ENCODE measurements around the gene E4F1. TPM values are rescaled to one million over a fixed set of nuclear protein-coding genes. Genes with fewer than 3 reads are reported as not detected.

Gene E4F1
- total and polyA plus RNA-seq, 4 donors: 4.4 to 19.1 (median 13.7) TPM

DNA sequence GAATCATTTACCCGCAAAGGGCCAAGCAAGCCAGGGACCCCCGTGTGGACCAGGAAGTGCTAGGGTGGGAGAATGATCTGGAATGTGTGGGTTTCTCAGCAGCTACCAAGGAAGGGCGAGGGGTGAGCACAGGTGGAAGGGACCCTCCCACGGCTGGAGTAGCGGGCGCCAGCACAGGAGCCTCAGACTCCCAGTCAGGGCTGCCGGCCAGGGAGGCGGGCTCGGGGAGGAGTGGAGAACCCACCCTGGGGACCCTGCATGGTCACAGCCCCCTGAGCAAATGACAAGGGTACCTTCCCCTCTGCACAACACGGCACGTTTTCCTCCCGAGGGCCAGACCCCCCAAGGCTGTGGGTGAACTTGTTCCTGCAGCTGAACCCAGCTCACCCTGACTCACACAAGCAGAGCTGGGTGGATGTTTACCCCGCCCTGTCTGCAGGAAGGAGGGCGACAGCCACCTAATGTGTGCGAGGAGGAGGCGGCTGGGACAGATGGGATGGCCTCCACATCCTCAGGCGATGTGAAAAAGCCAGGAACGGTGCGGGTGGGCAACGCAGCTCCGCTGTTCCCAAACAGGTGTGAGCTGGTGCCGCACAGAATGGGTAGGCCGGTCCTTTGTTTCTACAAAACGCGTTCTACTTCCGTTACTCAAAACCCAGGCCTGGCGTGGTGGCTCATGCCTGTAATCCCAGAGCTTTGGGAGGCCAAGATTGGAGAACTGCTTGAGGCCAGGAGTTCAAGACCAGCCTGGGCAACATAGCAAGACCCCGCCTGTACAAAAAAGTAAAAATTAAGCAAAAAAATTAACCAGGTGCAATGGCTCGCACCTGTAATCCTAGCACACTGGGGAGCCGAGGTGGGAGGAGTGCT is 21.8 kb downstream of the E4F1 start:
- 97% methylated on average over 30 of the region's 30 CpGs for WGBS
- H3K9me3 ChIP-seq (ENCODE audit: control insufficient read depth in 4 of 4, low read length in 3 of 4): no peaks in the 10 kb centered on the region
- H3K4me1 ChIP-seq (ENCODE audit: control insufficient read depth in 4 of 4, insufficient read depth in 4 of 4, low read length in 3 of 4): peaks cover under 1 to 13% (median 8%) of the 10 kb centered on the region in 4 donors

DNA sequence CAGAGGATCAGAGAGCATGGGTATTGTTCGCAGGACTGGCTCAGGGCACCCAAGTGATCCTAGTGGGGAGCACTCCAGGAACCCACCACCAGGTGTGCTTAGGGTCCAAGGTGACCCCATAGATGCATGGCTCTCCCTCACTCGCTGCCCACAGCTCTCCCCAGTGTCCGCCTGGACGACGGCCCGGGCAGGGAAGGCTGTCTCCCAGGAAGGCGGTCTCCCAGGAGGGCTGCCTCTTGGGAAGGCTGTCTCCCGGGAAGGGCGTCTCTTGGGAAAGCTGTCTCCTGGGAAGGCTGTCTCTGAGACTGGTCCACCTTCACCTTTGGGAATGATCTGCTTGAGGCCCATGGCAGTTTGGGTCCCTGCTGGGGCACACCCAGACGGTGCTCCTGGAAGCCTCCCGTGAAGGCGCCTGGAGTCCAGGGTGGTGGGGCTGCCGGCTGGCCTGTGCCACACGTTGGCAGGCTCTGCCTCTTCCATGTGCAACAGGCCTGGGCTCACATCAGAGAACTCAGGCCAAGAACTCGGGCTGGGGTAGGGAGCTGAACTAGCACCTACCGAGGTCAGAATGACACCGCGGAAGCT is 23.0 kb downstream of the E4F1 start:
- no peak for DNase-seq (ENCODE audit: low spot score)
- Histone ChIP-seq H3K9me3 (ENCODE audit: control insufficient read depth in 4 of 4, low read length in 3 of 4) (no peaks in the 10 kb centered on the region), H3K36me3 (ENCODE audit: control insufficient read depth in 4 of 4, insufficient read depth in 3 of 4, low read depth in 1 of 4, low read length in 3 of 4) (peaks cover 13 to 46% (median 32%) of the 10 kb centered on the region in 4 donors), H3K4me1 (ENCODE audit: control insufficient read depth in 4 of 4, insufficient read depth in 4 of 4, low read length in 3 of 4) (peaks cover 4 to 20% (median 13%) of the 10 kb centered on the region in 4 donors), H3K9ac (ENCODE audit: low read depth in 1 of 2, low read length in 2 of 2) (no peak overlapping the region), H3K27ac (ENCODE audit: low read depth in 1 of 2, low read length in 2 of 2) (no peak overlapping the region), H3K27me3 (ENCODE audit: control insufficient read depth in 4 of 4, insufficient read depth in 4 of 4, low read length in 3 of 4) (no peaks in the 10 kb centered on the region), H3K4me3 (ENCODE audit: low read depth in 1 of 3, low read length in 3 of 3) (no peak overlapping the region)
- 91% methylated on average over 18 of the region's 18 CpGs for WGBS
- TF ChIP-seq, protein P1, sequence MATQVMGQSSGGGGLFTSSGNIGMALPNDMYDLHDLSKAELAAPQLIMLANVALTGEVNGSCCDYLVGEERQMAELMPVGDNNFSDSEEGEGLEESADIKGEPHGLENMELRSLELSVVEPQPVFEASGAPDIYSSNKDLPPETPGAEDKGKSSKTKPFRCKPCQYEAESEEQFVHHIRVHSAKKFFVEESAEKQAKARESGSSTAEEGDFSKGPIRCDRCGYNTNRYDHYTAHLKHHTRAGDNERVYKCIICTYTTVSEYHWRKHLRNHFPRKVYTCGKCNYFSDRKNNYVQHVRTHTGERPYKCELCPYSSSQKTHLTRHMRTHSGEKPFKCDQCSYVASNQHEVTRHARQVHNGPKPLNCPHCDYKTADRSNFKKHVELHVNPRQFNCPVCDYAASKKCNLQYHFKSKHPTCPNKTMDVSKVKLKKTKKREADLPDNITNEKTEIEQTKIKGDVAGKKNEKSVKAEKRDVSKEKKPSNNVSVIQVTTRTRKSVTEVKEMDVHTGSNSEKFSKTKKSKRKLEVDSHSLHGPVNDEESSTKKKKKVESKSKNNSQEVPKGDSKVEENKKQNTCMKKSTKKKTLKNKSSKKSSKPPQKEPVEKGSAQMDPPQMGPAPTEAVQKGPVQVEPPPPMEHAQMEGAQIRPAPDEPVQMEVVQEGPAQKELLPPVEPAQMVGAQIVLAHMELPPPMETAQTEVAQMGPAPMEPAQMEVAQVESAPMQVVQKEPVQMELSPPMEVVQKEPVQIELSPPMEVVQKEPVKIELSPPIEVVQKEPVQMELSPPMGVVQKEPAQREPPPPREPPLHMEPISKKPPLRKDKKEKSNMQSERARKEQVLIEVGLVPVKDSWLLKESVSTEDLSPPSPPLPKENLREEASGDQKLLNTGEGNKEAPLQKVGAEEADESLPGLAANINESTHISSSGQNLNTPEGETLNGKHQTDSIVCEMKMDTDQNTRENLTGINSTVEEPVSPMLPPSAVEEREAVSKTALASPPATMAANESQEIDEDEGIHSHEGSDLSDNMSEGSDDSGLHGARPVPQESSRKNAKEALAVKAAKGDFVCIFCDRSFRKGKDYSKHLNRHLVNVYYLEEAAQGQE (IDR thresholded peaks at IDR 0.05): no peak
- TF ChIP-seq EGR1 (IDR thresholded peaks at IDR 0.05; ENCODE audit: low read depth in 2 of 2) (no peak), HNF4A (conservative IDR thresholded peaks at IDR 0.05) (no peak), YY1 (IDR thresholded peaks at IDR 0.05) (no peak), FOXA1 (IDR thresholded peaks at IDR 0.05) (no peak), TAF1 (conservative IDR thresholded peaks at IDR 0.05) (no peak), ATF3 (IDR thresholded peaks at IDR 0.05) (no peak), RXRA (IDR thresholded peaks at IDR 0.05) (no peak), SP1 (IDR thresholded peaks at IDR 0.05) (no peak), FOXA2 (IDR thresholded peaks at IDR 0.05) (no peak)
- TF ChIP-seq, protein P2, sequence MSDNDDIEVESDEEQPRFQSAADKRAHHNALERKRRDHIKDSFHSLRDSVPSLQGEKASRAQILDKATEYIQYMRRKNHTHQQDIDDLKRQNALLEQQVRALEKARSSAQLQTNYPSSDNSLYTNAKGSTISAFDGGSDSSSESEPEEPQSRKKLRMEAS (IDR thresholded peaks at IDR 0.05): no peak
- TF ChIP-seq, protein P3, sequence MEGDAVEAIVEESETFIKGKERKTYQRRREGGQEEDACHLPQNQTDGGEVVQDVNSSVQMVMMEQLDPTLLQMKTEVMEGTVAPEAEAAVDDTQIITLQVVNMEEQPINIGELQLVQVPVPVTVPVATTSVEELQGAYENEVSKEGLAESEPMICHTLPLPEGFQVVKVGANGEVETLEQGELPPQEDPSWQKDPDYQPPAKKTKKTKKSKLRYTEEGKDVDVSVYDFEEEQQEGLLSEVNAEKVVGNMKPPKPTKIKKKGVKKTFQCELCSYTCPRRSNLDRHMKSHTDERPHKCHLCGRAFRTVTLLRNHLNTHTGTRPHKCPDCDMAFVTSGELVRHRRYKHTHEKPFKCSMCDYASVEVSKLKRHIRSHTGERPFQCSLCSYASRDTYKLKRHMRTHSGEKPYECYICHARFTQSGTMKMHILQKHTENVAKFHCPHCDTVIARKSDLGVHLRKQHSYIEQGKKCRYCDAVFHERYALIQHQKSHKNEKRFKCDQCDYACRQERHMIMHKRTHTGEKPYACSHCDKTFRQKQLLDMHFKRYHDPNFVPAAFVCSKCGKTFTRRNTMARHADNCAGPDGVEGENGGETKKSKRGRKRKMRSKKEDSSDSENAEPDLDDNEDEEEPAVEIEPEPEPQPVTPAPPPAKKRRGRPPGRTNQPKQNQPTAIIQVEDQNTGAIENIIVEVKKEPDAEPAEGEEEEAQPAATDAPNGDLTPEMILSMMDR (IDR thresholded peaks at IDR 0.05; ENCODE audit: low read depth, low read length, missing input control): no peak
- TF ChIP-seq, protein P4, sequence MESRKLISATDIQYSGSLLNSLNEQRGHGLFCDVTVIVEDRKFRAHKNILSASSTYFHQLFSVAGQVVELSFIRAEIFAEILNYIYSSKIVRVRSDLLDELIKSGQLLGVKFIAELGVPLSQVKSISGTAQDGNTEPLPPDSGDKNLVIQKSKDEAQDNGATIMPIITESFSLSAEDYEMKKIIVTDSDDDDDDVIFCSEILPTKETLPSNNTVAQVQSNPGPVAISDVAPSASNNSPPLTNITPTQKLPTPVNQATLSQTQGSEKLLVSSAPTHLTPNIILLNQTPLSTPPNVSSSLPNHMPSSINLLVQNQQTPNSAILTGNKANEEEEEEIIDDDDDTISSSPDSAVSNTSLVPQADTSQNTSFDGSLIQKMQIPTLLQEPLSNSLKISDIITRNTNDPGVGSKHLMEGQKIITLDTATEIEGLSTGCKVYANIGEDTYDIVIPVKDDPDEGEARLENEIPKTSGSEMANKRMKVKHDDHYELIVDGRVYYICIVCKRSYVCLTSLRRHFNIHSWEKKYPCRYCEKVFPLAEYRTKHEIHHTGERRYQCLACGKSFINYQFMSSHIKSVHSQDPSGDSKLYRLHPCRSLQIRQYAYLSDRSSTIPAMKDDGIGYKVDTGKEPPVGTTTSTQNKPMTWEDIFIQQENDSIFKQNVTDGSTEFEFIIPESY (IDR thresholded peaks at IDR 0.05): no peak

More for the DNA sequence above, 21.8 kb downstream of the E4F1 start:
- Histone ChIP-seq H3K27me3 (ENCODE audit: control insufficient read depth in 4 of 4, insufficient read depth in 4 of 4, low read length in 3 of 4) (no peaks in the 10 kb centered on the region), H3K9ac (ENCODE audit: low read depth in 1 of 2, low read length in 2 of 2) (no peak overlapping the region), H3K4me3 (ENCODE audit: low read depth in 1 of 3, low read length in 3 of 3) (no peak overlapping the region), H3K36me3 (ENCODE audit: control insufficient read depth in 4 of 4, insufficient read depth in 3 of 4, low read depth in 1 of 4, low read length in 3 of 4) (peaks cover 13 to 46% (median 32%) of the 10 kb centered on the region in 4 donors), H3K27ac (ENCODE audit: low read depth in 1 of 2, low read length in 2 of 2) (no peak overlapping the region)
- no peak for DNase-seq (ENCODE audit: low spot score)
- TF ChIP-seq, protein P1 (IDR thresholded peaks at IDR 0.05): no peak
- TF ChIP-seq FOXA1 (IDR thresholded peaks at IDR 0.05): no peak
- TF ChIP-seq RAD21 (IDR thresholded peaks at IDR 0.05): no peak
- no peak for TF ChIP-seq ATF3 (IDR thresholded peaks at IDR 0.05)
- TF ChIP-seq EGR1 (IDR thresholded peaks at IDR 0.05; ENCODE audit: low read depth in 2 of 2): no peak
- no peak for TF ChIP-seq HNF4G (IDR thresholded peaks at IDR 0.05)
- no peak for TF ChIP-seq FOXA2 (IDR thresholded peaks at IDR 0.05)
